Muscle layer of duodenum (tissue), 2 donors: ENCODE data around the gene HNMT.
"Not testable (repeated sequence)": the region's sequence is repeated elsewhere in the genome, so short reads cannot be mapped to it uniquely, and the experiment has no call there.

Source experiments
- H3K27ac ChIP-seq: one replicate; pipeline ENCODE4 v1.7.0; 2013; ENCODE audit warnings: mild to moderate bottlenecking, low read length
- H3K27me3 ChIP-seq: one replicate; pipeline ENCODE4 v1.7.0; 2013; ENCODE audit warnings: low read depth, mild to moderate bottlenecking, control low read depth, low read length
- H3K36me3 ChIP-seq, 2 donors: one replicate each; pipeline ENCODE4 v1.7.0; 2013; ENCODE audit warnings: low read length in 2 of 2, control low read depth in 1 of 2, mild to moderate bottlenecking in 1 of 2; ENCODE audit not compliant: insufficient read depth in 2 of 2, control insufficient read depth in 1 of 2
- H3K4me1 ChIP-seq, 2 donors: one replicate each; pipeline ENCODE4 v1.7.0; 2013; ENCODE audit warnings: low read length in 2 of 2, mild to moderate bottlenecking in 2 of 2, control low read depth in 1 of 2, moderate library complexity in 1 of 2; ENCODE audit not compliant: insufficient read depth in 2 of 2, control insufficient read depth in 1 of 2
- H3K4me3 ChIP-seq, 2 donors: one replicate each; pipeline ENCODE4 v1.7.0; 2013; ENCODE audit warnings: low read length in 2 of 2, low read depth in 1 of 2, mild to moderate bottlenecking in 1 of 2
- H3K9me3 ChIP-seq, 2 donors: one replicate each; pipeline ENCODE4 v1.7.0; 2013; ENCODE audit warnings: low read length in 2 of 2, control low read depth in 1 of 2, mild to moderate bottlenecking in 1 of 2; ENCODE audit not compliant: control insufficient read depth in 1 of 2
- donor health status: healthy.

The HNMT gene

DNA sequence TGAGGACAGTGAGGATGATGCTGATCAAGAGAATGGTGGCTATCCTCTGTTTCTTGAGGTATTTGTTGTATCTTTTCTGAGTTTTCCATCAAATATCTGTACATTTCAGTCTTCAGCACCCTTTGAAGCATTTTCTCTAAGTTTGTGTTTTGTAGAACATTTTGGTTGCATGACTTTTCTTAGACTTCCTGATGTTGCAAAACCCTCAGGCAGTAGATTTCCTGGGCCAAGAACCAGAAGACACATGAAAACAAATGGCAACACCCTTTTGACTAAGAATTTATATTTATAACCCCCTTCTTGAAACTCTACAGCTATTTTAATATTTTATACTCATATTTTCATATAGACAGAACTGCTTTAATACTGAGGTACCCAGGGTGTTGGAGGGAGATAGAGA, 16.2 kb downstream of the HNMT start:
- H3K4me3 ChIP-seq, result no peak overlapping the region
- H3K27ac ChIP-seq, result no peak overlapping the region
- H3K36me3 ChIP-seq, result peaks cover 0 to 3% of the 10 kb centered on the region in 2 donors
- no peaks in the 10 kb centered on the region for H3K27me3 ChIP-seq
- H3K9me3 ChIP-seq, result no peaks in the 10 kb centered on the region
- H3K4me1 ChIP-seq, result no peaks in the 10 kb centered on the region

DNA sequence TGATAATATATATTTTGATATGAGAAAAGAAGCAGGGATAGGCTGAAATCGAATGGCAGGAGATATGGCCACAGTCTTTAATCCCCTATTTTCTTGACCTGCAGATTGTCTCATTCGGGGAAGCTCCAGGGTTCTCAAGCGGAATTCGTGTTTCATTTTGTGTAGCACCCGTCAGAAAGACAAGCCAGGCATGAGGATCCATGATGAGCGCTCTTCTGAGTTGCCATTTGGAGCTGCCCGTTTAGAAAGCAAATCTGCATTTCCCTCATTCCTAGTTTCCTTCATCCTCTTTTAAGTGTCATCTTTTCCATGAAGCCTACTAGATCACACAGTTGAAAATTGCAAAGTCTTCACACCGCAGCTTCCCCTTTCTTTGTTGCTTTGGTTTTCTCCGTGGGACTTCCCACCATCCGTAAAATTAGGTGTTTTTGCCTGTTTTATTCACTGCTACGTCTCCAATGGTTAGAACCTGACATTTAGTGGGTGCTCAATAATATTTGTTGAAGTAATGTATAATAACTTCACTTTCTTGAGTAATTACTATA, 16.9 kb downstream of the HNMT start:
- no peaks in the 10 kb centered on the region for H3K9me3 ChIP-seq
- no peaks in the 10 kb centered on the region for H3K4me1 ChIP-seq
- H3K27ac ChIP-seq, result no peak overlapping the region
- peaks cover 0 to 3% of the 10 kb centered on the region in 2 donors for H3K36me3 ChIP-seq
- no peak overlapping the region for H3K4me3 ChIP-seq
- no peaks in the 10 kb centered on the region for H3K27me3 ChIP-seq

DNA sequence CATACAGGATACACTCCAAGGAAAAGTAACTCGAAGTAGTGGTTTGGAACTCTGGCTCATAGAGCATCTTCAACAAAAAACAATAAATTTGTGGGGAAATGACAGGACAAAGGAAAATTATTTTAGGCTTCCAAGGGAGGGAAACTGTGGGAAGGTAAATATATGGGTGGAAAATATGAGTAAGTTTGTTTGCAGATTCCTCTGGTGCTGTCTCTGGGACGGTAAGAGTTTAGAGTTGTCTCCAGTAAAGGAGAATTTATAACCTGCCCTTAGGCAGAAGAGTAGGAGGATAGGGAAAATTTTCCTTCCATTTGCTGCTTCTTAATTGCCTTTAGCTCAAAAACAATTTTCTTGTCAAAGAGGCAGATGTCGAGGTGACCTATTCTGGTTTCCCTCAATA, 19.3 kb downstream of the HNMT start:
- no peak overlapping the region for H3K4me3 ChIP-seq
- H3K4me1 ChIP-seq, result no peaks in the 10 kb centered on the region
- no peaks in the 10 kb centered on the region for H3K9me3 ChIP-seq
- H3K27me3 ChIP-seq, result no peaks in the 10 kb centered on the region
- H3K27ac ChIP-seq, result no peak overlapping the region
- H3K36me3 ChIP-seq, result peaks cover 0 to 3% of the 10 kb centered on the region in 2 donors

DNA sequence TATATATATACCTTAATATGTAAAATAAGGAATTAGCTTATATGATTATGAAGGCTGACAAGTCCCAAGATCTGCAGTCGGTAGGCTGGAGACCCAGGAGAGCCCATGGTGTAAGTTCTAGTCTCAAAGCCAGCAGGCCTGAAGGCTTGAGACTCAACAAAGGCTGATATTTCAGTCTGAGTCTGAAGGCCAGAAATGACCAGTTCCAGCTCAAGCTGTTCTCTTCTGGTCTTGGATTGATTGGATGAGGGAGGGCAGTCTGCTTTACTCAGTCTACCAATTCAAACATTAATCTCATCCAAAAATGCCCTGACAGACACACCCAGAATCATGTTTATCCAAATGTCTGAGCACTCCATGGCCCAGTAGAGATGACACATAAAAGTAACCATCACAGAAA, 22.0 kb downstream of the HNMT start:
- Histone ChIP-seq H3K27ac (no peak overlapping the region), H3K36me3 (peaks cover 4 to 8% of the 10 kb centered on the region in 2 donors), H3K9me3 (no peaks in the 10 kb centered on the region), H3K4me3 (no peak overlapping the region), H3K27me3 (no peaks in the 10 kb centered on the region), H3K4me1 (no peaks in the 10 kb centered on the region)

DNA sequence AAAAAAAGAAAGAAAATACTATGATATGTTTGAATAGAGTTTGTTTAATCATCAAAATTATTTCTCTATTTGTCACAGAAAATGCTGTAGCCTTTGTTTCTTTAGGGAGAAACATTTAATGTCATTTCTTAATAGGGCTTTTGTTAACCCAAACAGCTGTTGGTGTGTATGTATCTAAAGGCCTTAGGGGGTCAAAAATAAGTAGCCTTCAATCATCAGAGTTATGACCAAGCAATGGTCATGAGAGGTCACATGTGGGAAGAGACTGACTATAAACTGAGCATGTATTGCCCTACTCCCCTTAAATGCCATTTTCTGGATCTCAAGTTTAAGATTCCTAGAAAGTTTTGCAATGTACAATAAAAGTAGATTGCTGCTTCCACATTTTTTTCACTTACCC, 22.7 kb downstream of the HNMT start:
- Histone ChIP-seq H3K27me3 (no peaks in the 10 kb centered on the region), H3K4me3 (no peak overlapping the region), H3K9me3 (no peaks in the 10 kb centered on the region), H3K36me3 (peaks cover 7 to 8% of the 10 kb centered on the region in 2 donors), H3K27ac (no peak overlapping the region), H3K4me1 (no peaks in the 10 kb centered on the region)

DNA sequence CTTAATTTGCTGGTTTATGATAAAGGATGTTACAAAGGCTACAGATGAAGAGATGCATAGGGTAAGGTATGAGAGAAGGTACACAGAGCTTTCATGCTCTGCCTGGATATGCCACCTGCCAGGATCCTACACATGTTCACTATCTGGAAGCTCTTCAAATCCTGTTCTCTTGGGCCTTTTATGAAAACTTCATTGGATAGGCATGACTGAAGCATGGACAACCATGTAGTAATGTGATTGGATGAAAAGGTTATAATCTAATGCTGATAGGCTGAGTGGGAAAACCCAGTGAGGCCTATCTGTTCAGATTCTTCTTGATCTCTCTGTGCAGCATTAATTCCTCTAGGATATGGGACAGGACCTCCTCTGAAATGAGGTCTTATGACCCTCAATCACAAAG, 26.8 kb downstream of the HNMT start:
- Histone ChIP-seq H3K36me3 (peaks cover 5 to 10% of the 10 kb centered on the region in 2 donors), H3K9me3 (peaks cover 0 to 2% of the 10 kb centered on the region in 2 donors), H3K4me3 (no peak overlapping the region), H3K4me1 (no peaks in the 10 kb centered on the region), H3K27me3 (no peaks in the 10 kb centered on the region), H3K27ac (no peak overlapping the region)

DNA sequence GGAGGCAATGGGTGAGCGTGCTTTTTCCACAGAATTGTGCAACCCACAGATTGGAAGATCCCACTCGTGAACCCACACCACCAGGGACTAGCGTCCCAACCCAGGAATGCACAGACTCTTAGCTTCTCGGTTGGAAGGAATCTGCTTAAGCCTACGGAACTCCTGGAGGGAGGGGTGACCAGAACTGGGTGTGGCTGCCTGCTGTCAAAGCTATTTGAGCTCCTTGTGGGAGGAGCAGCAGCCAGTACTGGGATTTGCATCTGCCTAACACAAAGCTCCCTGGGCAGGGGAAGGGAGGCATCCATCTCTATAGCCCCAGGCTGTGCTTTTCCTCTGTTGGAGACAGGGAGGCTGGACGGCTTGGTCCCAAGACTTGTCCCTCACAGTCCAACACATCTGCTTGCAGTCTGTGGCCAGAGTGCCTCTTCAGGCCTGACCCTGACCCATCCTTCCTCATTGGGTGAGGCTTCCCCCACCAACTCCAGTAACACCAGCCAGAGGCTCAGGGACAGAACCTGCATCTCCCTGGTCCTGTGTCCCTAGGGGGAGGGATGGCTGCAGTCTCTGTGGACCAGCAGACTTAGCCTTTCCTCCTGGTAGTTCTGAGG, 27.9 kb downstream of the HNMT start:
- no peaks in the 10 kb centered on the region for H3K27me3 ChIP-seq
- H3K9me3 ChIP-seq, result peaks cover 0 to 2% of the 10 kb centered on the region in 2 donors
- no peak overlapping the region for H3K27ac ChIP-seq
- no peak overlapping the region for H3K4me3 ChIP-seq
- peaks cover 5 to 10% of the 10 kb centered on the region in 2 donors for H3K36me3 ChIP-seq
- H3K4me1 ChIP-seq, result no peaks in the 10 kb centered on the region

DNA sequence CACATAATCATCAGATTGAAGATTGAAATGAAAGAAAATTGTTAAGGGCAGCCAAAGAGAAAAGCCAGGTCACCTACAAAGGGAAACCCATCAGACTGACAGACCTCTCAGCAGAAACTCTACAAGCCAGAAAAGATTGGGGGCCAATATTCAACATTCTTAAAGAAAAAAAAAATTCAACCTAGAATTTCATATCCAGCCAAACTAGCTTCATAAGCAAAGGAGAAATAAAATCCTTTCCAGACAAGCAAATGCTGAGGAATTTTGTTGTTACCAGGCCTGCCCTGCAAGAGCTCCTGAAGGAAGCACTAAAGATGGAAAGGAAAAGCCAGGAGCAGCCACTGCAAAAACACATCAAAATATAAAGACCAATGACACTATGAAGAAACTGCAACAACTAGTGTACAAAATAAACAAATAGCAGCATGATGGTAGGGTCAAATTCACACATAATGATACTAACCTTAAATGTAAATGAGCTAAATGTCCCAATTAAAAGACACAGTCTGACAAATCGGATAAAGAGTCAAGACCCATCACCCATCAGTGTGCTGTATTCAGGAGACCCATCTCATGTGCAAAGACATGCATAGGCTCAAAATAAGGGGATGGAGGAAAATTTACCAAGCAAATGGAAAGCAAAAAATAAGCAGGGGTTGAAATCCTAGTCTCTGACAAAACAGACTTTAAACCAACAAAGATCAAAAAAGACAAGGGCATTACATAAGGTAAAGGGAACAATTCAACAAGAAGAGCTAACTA, 29.6 kb downstream of the HNMT start:
- peaks cover 5 to 10% of the 10 kb centered on the region in 2 donors for H3K36me3 ChIP-seq
- H3K9me3 ChIP-seq, result not testable (repeated sequence)

DNA sequence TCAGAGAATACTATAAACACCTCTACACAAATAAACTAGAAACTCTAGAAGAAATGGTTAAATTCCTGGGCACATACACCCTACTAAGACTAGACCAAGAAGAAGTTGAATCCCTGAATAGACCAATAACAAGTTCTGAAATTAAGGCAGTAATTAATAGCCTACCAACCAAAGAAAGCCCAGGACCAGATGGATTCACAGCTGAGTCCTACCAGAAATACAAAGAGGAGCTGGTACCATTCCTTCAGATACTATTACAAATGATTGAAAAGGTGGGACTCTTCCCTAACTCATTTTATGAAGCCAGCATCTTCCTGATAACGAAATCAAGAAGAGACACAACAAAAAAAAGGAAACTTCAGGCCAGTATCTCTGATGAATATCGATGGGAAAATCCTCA, 31.1 kb downstream of the HNMT start:
- not testable (repeated sequence) for H3K9me3 ChIP-seq, H3K4me1 ChIP-seq, H3K4me3 ChIP-seq, H3K36me3 ChIP-seq, H3K27me3 ChIP-seq, H3K27ac ChIP-seq

More for the DNA sequence above, 29.6 kb downstream of the HNMT start:
- not testable (repeated sequence) for H3K27me3 ChIP-seq, H3K27ac ChIP-seq, H3K4me1 ChIP-seq, H3K4me3 ChIP-seq

DNA sequence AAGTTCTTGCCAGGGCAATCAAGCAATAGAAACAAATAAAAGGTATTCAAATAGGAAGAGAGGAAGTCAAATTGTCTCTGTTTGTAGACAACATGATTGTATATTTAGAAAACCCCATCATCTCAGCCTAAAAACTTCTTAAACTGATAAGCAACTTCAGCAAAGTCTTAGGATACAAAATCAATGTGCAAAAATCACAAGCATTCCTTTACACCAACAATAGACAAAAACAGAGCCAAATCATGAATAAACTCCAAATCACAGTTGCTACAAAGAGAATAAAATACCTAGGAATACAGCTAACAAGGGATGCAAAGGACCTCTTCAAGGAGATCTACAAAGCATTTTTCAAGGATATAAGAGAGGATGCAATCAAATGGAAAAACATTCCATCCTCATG, 31.9 kb downstream of the HNMT start:
- not testable (repeated sequence) for H3K27me3 ChIP-seq, H3K4me1 ChIP-seq, H3K9me3 ChIP-seq, H3K27ac ChIP-seq, H3K4me3 ChIP-seq, H3K36me3 ChIP-seq

DNA sequence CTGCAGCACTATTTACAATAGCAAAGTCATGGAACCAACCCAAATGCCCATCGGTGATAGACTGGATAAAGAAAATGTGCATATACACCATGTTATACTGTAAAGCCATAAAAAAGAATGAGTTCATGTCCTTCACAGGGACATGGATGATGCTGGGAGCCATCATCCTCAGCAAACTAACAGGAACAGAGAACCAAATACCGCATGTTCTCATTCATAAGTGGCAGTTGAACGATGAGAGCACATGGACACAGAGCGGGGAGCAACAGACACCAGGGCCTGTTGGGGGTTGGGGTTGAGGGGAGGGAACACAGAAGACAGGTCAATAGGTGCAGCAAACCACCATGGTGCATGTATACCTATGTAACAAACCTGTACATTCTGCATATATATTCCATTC, 33.5 kb downstream of the HNMT start:
- Histone ChIP-seq H3K27me3 (no peaks in the 10 kb centered on the region), H3K9me3 (peaks cover 0 to 2% of the 10 kb centered on the region in 2 donors), H3K4me1 (no peaks in the 10 kb centered on the region), H3K27ac (no peak overlapping the region), H3K4me3 (no peak overlapping the region), H3K36me3 (peaks cover 0 to 5% of the 10 kb centered on the region in 2 donors)
